Cardiac muscle cell (in vitro differentiated cells and primary cell): ENCODE results near the gene MAPK4. TPM values are rescaled to one million over a fixed set of nuclear protein-coding genes. Genes with fewer than 3 reads are reported as not detected.

ENCODE experiments used
- DNase-seq, 2 donors: peaks; one replicate each; pipeline versions ENCODE4 v3.0.0 to v3.0.0-alpha.2; 2010 to 2017; ENCODE audit warnings: low read depth in 1 of 2, low spot score in 1 of 2
- H3K27ac ChIP-seq: fragments of 200-600 bp; sonication (generic); 2 replicates; pipeline ENCODE4 v1.5.1; 2016
- H3K27me3 ChIP-seq: fragments of 200-600 bp; sonication (generic); 2 replicates; pipeline ENCODE4 v1.6.0; 2016; ENCODE audit warnings: control low read depth
- H3K36me3 ChIP-seq: fragments of 200-600 bp; sonication (generic); 2 replicates; pipeline ENCODE4 v1.5.1; 2016; ENCODE audit warnings: control low read depth
- H3K4me1 ChIP-seq: fragments of 200-600 bp; sonication (generic); 2 replicates; pipeline ENCODE4 v1.8.1; 2017; ENCODE audit warnings: low read depth, mild to moderate bottlenecking, mixed run types
- H3K4me3 ChIP-seq: fragments of 200-600 bp; sonication (generic); 2 replicates; pipeline ENCODE4 v1.5.1; 2016; ENCODE audit warnings: mild to moderate bottlenecking
- H3K9me3 ChIP-seq: fragments of 200-600 bp; sonication (generic); 2 replicates; pipeline ENCODE4 v1.5.1; 2017; ENCODE audit warnings: low read depth, mild to moderate bottlenecking, control low read depth
- CTCF ChIP-seq: IDR thresholded peaks from 2 replicates; pipeline ENCODE4 v1.5.1; 2012; ENCODE audit warnings: low read depth, mild to moderate bottlenecking, low read length
- polyA plus RNA-seq: library from polyadenylated mRNA; unstranded; fragments of >200 nt; fragmentation: Nextera tagmentation; extraction: Ambion mirVana; gene quantifications from 2 replicates; pipeline ENCODE4 v1.2.1, GENCODE V29; 2016
- total RNA-seq: library from RNA; depleted of rRNA; stranded (reverse); fragments of >200 nt; gene quantifications from 2 replicates; pipeline ENCODE4 v1.2.3, GENCODE V29; 2016

The MAPK4 gene
- total and polyA plus RNA-seq, 2 experiments from 2014 or later: 36.9 to 68.9 TPM

- Histone ChIP-seq H3K4me3 (no peak overlapping the region), H3K27me3 (no peaks in the 10 kb centered on the region), H3K4me1 (peaks cover 53% of the 10 kb centered on the region), H3K27ac (peak overlapping the region; percentile 89), H3K36me3 (no peaks in the 10 kb centered on the region), H3K9me3 (no peaks in the 10 kb centered on the region)
- TF ChIP-seq CTCF: no peak
- DNase-seq: no peak
Observed at GRCh38 chr18:50734342-50734741, 174.5 kb downstream of the MAPK4 start.

- Histone ChIP-seq H3K27ac (peak overlapping the region; percentile 89), H3K36me3 (no peaks in the 10 kb centered on the region), H3K27me3 (no peaks in the 10 kb centered on the region), H3K4me1 (peaks cover 57% of the 10 kb centered on the region), H3K4me3 (no peak overlapping the region), H3K9me3 (no peaks in the 10 kb centered on the region)
- TF ChIP-seq CTCF: no peak
- DNase-seq: peak in 1 of 2 donors; percentile 74
Observed at GRCh38 chr18:50734886-50735285, 175.0 kb downstream of the MAPK4 start.

GRCh38 chr18:50737127-50737526 is 177.2 kb downstream of the MAPK4 start:
- H3K27ac ChIP-seq: peak overlapping the region; percentile 89
- H3K27me3 ChIP-seq: no peaks in the 10 kb centered on the region
- H3K4me1 ChIP-seq: peaks cover 52% of the 10 kb centered on the region
- H3K36me3 ChIP-seq: no peaks in the 10 kb centered on the region
- TF ChIP-seq CTCF: no peak
- no peaks in the 10 kb centered on the region for H3K9me3 ChIP-seq
- H3K4me3 ChIP-seq: no peak overlapping the region
- DNase-seq: peak in 1 of 2 donors; percentile 66

GRCh38 chr18:50738098-50738757 is 178.3 kb downstream of the MAPK4 start:
- no peak for DNase-seq
- no peaks in the 10 kb centered on the region for H3K36me3 ChIP-seq
- peaks cover 52% of the 10 kb centered on the region for H3K4me1 ChIP-seq
- no peak overlapping the region for H3K4me3 ChIP-seq
- H3K27me3 ChIP-seq: no peaks in the 10 kb centered on the region
- no peaks in the 10 kb centered on the region for H3K9me3 ChIP-seq
- no peak for TF ChIP-seq CTCF
- H3K27ac ChIP-seq: peak overlapping the region; percentile 89

GRCh38 chr18:50742952-50743351 is 183.1 kb downstream of the MAPK4 start:
- no peak for TF ChIP-seq CTCF
- no peak for DNase-seq
- Histone ChIP-seq H3K27ac (no peak overlapping the region), H3K9me3 (no peaks in the 10 kb centered on the region), H3K4me3 (no peak overlapping the region), H3K4me1 (peaks cover 28% of the 10 kb centered on the region), H3K36me3 (no peaks in the 10 kb centered on the region), H3K27me3 (no peaks in the 10 kb centered on the region)
